AG20443 (cell line): ENCODE data around the gene ZNF621.
A peak's percentile ranks its signal among the peaks of the same experiment; 100 is the strongest.

Source experiments
- DNase-seq: peaks from one replicate; pipeline ENCODE4 v3.0.0; 2012; ENCODE audit warnings: low spot score, mixed read lengths

The ZNF621 gene

DNA sequence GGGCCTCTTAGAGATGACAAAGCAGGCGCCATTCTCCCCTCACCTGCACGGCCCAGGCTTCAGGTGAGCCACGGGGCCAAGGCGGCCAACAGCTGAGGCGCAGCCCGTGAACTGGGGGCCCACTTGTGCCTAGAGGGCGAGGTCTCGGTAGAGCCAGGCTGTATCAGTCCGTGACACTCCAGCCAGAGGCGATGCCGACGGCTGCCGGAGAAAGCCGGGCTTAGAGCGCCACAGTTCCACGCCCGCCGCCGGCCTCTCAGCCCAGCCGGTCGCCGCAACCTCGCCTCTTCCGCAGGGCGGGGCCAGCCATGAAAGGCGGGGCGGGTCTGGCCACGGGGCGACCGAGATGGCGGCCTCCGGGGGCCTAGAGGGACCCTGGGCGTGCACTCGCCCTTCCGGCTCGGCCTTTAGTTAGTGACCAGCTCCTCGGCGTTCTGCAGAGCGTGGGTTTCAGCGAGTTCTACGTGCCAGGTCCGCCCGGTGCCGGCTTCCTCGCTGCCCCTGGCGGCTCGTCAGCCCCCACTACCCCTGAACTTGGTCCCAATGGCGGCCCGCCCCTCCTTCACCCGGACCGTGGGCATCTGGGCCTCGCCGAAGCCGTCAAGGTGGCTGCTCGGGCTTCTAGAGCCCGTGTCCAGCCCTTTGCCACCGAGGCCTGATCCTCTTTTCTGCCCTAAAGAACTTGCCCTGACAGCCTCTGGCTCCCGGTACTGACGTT, at the start of gene ZNF621:
ZNF621 (plus strand) TSS at position 393 of the 718 bp plus-strand sequence. CDS start 881 bp downstream, outside the sequence.
- DNase-seq = peak; percentile 98

DNA sequence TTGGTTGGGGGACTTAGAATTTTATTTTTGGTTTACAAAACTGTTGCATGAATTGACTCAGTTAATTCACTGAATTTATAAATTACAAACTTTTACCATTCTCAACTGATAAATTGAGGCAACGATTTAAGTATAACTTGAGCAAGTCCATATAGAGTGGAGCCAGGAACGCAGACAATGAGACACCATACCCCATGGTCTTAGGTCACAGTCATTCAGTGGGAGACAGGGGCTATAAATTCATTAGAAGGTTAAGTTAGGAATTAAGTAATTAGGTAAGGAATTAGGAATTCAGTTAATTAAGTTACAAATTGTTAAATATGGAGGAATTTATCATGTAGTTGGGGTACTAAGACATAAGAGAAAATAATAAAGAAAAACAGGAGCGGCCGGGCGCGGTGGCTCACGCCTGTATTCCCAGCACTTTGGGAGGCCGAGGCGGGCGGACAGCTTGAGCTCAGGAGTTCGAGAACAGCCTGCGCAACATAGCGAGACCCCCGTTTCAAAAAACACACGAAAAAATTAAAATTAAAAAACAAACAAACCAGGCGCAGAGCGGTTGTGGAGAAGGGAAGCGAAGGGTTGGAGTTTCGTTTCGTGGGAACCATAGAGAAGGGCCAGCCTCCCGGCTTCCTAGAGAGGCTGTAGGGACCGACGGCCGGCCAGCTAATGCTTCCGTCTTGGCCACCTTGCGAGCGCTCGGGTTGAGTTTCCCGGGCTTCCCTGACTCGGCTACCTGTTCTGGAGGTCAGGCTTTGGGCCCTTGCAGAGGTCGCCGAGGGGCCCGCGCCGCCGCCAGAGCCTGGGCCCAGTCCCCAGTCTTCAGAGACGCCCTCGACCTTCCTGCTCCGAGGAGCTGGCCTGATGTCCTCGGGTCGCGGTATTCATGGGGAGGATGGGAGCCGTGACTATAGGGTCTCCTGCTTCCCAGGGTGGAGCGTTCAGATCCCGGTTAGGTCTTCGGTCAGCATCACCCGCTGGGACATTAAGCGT, 48.0 kb upstream of the ZNF621 start, which contains the start of gene ZNF619:
ZNF619 (plus strand) TSS at position 645 of the 993 bp plus-strand sequence. CDS start 858 bp downstream, outside the sequence.
- peak; percentile 89 for DNase-seq

DNA sequence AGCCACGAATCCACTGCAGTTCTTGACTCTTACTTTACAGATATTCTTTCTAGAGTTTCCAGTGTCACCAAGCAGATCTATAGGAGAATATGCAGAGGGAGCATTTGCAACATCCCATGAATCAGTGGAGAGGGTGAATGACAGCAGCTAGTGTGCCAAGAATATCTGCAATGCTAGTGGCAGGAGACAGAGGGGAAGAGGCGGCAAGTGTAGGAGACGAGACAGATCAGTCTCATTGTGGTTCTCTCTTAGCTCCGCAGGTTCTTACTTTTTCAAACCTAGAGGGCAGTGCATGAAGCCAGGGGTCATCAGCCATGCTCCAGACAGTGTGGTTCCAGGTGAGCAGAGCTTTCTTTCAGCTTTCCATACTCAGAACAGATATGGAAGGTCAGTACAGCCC, 47.1 kb upstream of the ZNF621 start:
- DNase-seq = peak; percentile 16

DNA sequence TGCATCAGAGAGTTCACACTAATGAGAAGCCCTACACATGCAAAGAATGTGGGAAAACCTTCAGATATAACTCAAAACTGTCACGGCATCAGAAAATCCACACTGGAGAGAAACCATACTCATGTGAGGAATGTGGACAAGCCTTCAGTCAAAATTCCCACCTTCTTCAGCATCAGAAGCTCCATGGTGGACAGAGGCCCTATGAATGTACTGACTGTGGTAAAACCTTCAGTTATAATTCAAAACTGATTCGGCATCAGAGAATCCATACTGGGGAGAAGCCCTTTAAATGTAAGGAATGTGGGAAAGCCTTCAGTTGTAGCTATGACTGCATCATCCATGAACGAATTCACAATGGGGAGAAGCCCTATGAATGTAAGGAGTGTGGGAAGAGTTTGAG, 37.6 kb upstream of the ZNF621 start:
- no peak for DNase-seq

DNA sequence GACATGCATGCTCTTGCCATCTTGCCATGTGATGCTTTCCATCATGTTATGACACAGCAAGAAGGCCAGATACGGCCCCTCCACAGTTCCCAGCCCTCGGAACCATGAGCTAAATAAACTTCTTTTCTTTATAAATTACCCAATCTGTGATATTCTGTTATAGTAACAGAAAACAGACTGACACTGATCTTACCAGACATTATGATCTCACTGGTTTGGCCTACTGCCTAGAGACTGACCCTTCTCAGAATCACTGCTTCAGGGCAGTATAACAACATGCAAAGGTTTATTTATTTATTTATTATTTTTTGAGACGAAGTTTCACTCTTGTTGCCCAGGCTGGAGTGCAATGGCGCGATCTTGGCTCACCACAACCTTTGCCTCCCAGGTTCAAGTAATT, 33.8 kb upstream of the ZNF621 start:
- no peak for DNase-seq

DNA sequence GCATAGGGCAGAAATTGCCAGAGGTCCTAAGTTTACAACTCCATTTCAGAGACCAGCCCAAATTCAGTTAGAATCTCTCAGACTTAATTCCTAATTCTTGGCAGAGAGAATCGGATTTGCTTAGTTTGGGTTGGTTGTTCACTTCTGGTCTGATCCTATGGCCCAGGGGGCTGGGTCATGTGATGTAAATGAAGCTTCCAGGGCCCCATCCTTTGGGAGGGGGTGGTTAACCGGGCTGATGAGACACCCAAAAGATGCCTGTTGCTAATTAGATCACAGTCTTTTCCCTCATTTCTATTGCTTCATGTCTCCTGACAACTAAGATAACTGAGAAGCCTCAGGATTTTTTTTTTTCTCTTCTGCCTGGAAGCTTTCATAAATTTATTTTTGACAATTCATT, 30.1 kb upstream of the ZNF621 start:
- peak; percentile 23 for DNase-seq

DNA sequence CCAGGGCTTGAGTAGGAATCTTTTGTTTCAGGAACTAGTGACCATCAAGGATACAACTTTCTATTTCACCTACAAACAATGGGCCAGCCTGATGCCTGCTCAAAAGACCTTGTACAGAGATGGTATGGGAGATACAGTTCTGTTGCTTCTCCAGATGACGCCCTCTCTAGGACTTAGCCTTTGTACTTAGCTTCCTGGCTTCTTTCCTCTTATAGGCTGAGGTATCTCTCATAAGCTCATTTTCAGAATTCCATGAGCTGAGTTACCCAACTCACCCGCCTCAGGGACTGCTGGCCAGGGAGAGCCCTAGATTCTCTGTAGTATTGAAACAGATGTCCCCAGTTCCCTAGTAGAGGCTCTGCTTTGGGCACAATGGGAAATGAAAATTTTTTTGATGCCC, 27.5 kb upstream of the ZNF621 start:
- DNase-seq = no peak

DNA sequence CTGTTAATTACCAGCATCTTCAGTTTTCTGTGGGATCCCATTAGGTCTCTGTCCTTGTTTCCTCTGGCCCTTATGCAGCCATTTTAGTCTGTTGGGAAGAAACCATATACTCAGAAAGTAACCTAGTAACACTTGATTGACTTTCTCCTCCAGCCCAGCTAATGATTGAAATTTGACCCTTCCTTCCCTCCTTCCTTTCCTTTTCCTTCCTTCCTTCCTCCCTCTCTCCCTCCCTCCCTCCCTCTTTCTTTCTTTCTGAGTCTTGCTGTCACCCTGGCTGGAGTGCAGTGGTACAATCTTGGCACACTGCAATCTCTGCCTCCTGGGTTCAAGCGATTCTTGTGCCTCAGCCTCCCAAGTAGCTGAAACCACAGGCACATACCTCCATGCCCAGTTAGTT, 24.8 kb upstream of the ZNF621 start:
- no peak for DNase-seq

DNA sequence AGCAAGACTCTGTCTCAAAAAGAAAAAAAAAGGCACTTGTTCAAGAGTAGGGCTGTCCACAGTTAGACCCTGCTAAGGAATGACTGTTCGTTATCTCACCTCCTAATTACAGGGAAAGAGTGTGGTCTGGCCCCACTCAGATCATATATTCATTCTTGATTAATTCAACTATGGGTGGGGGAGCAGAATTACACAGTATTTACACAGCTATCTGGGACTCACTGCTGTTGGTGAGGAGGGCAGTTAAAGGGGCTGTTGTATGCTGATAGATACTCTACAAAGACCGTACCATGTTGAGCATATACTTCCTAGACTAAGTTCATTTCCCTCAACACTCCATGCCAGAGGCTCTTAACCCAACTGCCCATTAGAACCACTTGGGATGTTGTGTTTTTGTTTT, 22.7 kb upstream of the ZNF621 start:
- DNase-seq = no peak

DNA sequence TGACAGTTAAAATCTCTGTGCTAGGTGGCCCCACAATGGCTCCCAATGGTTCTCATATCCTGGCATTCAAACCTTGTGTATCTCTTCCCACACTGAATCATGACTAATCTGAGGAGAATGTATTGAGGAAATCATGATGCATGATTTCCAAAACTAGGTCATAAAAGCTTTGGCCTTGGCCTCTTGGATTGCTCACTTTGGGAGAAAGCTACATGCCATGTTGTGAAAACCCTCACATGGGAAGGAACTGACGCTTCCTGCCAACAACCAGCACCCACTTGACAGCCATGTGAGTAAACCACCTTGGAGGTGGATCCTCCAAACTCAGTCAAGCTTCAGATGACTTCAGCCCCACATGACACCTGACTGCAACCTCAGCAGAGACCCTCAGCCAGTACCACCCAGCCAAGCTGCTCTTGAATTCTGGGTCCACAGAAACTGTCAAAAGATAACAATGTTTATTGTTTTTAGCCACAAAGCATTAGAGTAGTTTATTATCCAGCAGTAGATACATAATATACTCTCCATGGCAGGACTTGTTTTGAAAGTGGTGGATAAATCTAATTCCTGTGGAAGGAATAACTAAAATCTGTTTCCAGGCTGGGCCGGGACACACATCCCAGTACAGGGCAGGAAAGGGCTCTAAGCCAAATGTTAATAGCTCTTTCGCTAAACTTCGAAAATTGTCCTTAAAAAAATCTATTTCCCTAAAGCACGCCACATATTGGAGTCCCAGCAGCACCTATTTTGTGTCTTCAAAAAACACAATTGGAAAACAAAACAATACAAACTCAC, 19.9 kb upstream of the ZNF621 start:
- peak; percentile 85 for DNase-seq

DNA sequence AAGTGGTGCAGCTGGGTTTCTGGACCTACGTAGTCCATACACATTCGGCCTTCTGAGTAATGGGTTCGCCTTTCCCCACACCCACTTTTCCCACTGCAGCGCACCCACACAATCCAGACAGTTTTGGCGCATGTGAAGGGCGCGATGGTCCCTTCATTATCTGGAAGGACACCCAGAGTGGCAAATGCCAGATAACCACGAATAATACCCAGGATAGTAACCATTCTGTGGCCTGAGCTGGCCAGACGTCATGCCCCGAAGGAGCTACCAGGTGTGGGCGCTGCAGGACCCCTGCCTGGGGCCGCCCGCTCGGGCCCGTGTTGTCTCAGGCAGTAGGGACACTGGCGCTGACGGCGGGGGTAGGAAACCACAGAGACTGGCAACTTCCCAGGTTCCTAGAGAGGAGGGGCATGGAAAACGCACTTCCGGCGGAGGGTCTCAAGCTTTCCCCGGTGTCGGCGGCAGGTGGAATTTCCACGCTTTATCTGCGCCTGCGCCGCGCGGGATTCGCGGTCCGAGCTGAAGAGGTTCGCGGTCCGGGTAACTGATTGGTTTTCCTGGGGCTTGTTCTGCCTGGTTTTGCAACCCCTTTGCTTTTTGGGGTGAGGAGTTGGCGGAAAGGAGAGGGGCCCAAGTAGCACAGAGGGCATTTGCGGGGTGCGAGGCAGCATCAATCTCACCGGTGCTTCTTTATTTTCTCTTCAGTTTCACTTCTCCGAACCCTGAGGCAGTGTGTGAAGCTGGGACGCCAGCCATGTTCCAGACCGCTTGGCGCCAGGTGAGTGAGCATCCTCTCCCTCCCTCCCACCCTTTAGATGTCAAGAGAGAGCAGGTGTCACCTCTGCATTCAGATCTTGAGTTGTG, 18.9 kb upstream of the ZNF621 start, which contains the start of gene ZNF620:
ZNF620 (plus strand) TSS at position 441 of the 864 bp plus-strand sequence; CDS start at position 755, 314 bp downstream.
- peak; percentile 52 for DNase-seq

DNA sequence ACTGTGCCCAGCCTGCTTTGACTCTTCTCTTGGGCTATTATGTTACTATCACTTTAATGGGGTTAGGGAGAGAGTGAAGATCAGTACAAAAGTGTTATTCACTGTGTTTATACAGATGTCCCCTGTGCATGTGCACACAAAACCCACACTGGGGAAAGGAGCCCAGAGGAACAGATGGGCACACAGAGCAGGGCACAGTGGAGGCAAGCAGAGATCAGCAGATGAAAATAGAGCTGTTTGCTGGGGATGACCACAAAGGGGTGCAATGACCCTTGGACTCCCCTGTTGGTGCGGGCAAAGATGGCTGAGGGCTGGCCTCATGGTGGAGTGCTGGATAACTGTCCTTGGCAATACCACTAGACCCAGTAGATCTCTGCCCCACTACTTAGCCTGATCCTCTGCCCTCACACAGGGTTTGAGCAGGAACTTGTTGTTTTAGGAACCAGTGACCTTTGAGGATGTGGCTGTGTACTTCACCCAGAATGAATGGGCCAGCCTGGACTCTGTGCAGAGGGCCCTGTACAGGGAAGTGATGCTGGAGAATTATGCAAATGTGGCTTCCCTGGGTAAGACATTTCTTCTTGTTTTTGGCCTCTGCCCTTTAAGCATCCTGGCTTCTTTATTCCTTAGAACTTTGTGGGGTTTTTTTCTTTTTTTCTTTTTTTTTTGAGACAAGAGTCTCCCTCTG, 13.6 kb upstream of the ZNF621 start:
- no peak for DNase-seq

DNA sequence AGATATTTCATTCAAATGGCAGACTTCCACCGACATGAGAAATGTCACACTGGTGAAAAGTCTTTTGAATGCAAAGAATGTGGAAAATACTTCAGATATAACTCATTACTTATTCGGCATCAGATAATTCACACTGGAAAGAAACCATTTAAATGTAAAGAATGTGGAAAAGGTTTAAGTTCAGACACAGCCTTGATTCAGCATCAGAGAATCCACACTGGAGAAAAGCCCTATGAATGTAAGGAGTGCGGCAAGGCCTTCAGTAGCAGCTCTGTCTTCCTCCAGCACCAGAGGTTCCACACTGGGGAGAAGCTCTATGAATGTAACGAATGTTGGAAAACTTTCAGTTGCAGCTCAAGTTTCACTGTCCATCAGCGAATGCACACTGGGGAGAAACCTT, 8.6 kb upstream of the ZNF621 start:
- no peak for DNase-seq

DNA sequence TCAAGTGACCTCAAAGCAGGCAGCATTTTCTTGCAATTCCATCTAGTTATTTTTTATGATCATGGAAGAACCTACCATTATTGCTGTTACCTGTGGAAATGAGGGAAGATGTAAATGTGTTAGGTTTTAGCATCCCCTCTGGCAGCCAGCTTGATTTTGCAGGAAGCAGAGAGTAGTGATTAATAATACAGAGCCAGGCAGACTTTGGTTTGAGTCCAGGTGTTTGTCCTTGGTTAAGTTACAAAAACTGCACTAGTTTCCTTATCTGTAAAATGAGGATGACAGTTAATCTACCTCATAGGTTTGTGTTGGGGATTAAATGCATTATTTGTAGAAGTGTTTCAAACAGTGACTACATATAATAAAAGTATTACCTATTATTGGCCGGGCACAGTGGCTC, 6.7 kb upstream of the ZNF621 start:
- no peak for DNase-seq

DNA sequence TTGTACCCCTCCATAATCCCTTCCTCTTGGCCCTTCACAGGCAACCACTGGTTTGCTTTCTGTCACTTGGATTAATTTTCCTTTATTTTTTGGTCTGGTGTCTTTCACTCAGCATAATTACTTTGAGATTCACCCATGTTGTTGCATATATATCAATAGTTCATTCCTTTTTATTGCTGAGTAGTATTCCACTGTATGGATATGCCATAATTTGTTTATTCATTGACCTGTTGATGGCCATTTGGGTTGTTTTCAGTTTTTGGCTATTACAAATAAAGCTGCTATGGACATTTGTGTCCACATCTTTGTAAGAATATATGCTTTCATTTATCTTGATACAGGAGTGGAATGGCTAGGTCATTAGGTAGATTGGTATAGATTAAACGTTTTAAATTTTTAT, 5.9 kb upstream of the ZNF621 start:
- no peak for DNase-seq

DNA sequence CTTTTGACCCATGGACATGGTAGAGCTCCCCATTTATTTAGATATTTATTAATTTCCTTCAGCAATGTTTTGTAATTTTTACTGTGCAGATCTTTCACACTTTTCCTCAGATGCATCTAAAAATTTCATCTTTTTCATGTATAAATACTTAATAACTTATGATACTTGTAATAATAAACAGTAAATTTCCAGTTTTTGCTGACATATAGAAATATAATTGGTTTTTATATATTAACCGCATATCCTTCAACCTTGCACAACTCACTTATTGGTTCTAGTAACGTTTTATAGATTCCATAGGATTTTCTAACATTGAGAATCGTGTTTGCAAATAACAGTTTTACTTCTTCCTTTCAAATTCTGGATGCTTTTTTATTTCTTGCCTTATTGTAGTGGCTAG, 3.5 kb upstream of the ZNF621 start:
- no peak for DNase-seq

DNA sequence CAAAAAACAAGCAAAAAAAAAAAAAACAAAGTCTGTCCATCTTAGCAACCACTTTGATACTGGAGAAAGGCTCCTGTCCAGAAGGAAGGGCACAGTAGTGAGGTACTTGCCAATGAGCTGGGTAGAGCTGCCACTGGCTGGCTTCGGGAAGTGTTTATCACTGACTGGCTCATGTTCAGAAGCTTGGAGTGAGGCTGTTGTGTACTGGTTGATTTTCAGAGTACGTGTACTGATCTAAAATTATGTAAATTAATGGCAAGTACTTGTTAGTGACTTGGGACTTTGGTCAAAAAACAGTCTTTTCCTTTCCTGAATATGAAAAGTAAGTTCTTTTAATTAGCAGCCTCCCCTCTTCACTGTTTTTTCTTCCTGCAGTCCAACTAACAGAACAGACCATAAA, 979 bp upstream of the ZNF621 start:
- DNase-seq = peak; percentile 16

DNA sequence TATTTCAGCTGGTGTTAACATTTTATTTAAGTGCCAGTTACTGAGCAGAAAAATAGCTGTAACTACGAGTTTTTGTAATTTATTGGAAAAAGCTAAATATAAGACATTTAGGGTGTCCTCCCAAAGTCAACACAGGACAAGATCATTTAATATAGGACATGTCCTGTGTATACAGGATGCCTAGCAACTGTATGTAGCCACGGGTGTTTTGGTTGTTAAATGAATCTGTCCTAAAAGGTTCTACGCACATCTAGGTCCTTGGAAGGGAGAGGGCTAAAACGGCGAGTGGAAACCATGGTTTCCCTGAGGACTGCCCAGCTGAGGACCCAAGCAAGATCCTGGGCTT, 565 bp upstream of the ZNF621 start:
- no peak for DNase-seq

DNA sequence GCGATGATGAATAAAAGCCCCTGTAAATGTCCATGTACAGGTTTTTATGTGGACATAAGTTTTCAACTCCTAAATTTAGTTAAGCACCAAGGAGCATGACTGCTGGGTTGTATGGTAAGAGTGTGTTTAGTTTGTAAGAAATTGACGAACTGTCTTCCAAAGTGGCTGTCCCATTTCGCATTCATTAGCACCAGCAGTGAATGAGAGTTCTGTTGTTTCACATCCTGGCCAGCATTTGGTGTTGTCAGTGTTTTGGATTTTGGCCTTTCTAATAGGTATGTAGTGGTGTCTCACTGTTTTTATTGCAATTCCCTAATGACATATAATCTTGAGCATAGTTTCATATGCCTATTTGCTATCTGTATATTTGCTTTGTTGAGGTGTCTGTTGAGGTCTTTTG, 3.7 kb downstream of the ZNF621 start:
- DNase-seq = no peak

DNA sequence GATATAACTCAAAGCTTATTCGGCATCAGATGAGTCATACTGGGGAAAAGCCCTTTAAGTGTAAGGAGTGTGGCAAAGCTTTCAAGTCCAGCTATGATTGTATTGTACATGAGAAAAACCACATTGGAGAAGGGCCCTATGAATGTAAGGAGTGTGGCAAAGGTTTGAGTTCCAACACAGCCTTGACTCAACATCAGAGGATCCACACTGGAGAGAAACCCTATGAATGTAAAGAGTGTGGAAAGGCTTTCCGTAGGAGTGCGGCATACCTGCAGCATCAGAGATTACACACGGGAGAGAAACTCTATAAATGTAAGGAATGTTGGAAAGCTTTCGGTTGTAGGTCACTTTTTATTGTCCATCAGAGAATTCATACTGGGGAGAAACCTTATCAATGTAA, 7.5 kb downstream of the ZNF621 start:
- DNase-seq = no peak

DNA sequence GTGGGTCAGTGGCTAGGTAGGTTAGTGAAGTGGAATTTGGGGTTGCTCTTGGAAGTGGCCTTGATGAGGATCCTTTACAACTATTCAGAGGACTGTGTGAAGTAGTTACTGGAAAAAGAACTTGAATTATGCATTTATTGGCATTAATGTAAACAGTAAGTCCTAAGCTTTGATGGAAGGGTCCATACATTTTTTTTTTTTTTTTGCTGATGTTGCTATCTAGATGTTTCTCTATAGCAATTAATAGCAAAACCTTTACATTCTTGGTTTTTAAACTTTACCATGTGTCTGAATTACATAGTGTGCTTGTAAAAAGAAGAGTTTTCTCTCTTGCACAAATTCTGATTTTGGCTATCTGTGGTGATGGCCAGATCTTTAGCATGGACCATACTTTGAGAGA, 9.5 kb downstream of the ZNF621 start:
- no peak for DNase-seq
